Left kidney (tissue), 8 donors: ENCODE measurements around the gene MOGAT1. TPM values are rescaled to one million over a fixed set of nuclear protein-coding genes. Genes with fewer than 3 reads are reported as not detected.
A peak's percentile ranks its signal among the peaks of the same experiment; 100 is the strongest.

ENCODE experiments used
- DNase-seq: peaks from one replicate; pipeline ENCODE4 v3.0.0-alpha.2; 2013
- long read RNA-seq, 8 donors: transcript quantifications; one replicate each; lab custom pipeline, GENCODE V29; 2026
- polyA plus RNA-seq: library from polyadenylated mRNA; unstranded; fragments of 120-200 nt; gene quantifications from one replicate; pipeline ENCODE4 v1.2.1, GENCODE V29; 2013; ENCODE audit not compliant: insufficient read length

Gene MOGAT1, protein sequence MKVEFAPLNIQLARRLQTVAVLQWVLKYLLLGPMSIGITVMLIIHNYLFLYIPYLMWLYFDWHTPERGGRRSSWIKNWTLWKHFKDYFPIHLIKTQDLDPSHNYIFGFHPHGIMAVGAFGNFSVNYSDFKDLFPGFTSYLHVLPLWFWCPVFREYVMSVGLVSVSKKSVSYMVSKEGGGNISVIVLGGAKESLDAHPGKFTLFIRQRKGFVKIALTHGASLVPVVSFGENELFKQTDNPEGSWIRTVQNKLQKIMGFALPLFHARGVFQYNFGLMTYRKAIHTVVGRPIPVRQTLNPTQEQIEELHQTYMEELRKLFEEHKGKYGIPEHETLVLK
- 0.27 TPM for polyA plus RNA-seq
- long read RNA-seq, donor 1 = 0 reads
- long read RNA-seq, donor 2 = 0 reads
- long read RNA-seq, donor 3 = 0 reads
- long read RNA-seq, donor 4 = 0 reads
- long read RNA-seq, donor 5 = 0 reads
- long read RNA-seq, donor 6 = 0 reads
- long read RNA-seq, donor 7 = 0 reads
- long read RNA-seq, donor 8 = 0 reads

DNA sequence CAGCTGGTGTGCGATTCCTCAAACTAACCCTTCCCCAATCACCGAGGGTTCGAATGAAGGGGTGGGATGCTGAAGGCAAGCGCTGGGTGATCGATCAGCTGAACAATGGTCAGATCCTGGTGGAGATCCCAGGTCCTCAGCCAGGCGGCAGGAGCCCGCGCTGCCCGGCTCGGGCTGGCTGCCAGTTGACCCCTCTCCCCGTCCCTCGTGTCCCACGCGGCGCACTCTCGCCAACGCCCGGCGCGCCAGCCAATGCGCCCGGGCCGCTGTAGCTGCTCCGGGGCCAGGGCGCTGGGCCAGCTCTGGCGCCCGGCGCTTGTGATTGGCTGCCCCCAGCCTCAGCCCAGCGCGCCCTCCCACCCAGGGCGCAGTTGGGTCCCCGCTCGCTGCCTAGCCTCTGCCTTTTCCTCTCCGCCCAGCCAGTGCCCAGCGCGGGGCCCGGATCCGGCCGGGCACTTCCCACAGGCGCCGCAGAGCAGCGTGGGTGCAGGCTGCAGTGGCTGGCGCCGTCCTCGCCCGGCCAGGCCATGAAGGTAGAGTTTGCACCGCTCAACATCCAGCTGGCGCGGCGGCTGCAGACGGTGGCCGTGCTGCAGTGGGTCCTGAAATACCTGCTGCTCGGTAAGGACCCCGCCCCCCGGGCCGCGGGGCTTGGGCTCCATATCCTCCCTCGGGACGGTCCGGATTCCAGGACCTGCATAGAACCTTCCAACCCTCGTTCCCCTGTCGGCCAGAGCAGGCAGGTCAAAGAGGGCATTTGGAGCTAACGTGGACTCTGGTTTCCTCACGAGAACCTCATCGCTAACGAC lies at the start of gene MOGAT1:
MOGAT1 (plus strand) TSS at position 400 of the 809 bp plus-strand sequence; CDS start at position 528, 128 bp downstream.
- DNase-seq = peak; percentile 31

DNA sequence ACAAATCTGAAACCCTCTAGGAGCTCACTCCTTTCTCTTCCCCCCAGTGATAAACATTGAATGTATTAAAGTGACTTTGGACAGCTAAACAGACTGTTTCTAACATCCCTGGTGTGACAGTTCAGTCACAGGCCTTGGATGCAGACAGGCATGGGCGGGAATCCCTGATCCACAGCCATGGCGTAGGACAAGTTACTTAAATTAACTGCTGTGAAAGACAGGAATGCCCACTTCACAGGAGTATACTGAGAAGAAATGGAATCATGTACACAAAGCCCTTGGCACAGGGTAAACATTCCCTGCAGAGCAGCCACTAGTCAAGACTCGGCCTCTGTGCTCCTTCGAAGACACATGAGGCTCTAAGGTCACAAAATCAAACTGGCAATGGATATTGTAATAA lies 49.6 kb upstream of the MOGAT1 start:
- DNase-seq = no peak

DNA sequence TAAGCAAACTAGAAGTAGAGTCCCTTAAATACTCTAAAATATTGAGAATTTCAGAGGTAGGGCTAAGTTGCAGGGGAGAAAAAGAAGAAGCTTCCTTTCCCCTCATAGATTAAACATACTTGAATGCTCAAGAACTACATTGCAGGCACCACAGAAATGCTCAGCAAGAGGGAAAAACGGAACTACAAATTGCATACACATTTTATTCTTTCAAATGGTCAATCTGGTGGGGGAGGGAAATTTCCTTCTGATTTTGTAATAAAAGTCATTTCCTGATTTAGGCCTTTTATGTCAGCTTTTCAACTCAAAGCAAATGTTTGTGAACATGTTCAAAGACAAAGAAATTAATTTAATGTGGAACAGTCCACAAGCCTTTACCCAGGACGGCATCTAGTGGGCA lies 48.5 kb upstream of the MOGAT1 start:
- DNase-seq = no peak

DNA sequence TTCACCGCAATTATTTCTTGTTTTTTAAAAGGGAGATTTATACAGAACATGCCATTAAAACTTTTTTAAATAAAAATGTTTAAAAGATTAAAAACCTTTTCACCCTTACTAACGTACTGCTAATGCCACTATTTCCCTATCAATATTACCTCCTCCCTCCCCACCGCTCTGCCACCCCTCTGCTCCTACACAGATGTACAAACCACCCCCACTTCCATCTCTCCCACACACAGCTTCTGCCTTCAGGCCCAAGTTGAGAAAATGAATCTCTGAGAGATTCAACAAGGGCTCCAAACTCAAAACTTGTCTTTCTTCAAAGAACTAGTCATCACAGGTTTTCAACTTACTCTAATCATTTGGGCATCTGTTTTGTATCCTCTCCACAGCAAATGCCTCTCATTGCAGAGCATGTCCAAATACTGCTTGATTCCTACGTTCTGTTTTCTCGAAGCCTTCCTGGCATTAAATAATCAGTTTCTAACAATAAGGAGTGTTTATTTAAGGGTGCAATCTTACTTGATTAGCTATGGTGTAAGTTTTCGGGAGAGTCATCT lies 47.6 kb upstream of the MOGAT1 start:
- DNase-seq = no peak

DNA sequence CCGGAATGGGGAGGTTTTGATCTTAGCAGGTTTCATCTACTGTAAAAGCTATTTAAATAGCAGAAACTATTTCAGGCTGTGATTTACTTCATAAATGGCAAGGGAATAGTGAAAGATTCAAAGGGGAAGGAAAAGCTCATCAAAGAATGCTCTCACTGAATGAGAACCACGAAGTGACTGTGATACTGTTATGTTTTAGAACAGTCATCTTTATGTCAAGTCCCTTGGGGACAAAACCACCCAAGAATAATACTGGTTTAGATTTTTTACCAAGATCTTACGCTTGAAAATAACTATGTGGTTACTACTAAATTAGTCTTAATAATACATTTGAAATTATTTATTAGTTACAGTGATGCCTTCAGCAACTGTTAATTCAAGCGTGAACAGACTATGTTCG lies 43.7 kb upstream of the MOGAT1 start:
- DNase-seq = no peak

DNA sequence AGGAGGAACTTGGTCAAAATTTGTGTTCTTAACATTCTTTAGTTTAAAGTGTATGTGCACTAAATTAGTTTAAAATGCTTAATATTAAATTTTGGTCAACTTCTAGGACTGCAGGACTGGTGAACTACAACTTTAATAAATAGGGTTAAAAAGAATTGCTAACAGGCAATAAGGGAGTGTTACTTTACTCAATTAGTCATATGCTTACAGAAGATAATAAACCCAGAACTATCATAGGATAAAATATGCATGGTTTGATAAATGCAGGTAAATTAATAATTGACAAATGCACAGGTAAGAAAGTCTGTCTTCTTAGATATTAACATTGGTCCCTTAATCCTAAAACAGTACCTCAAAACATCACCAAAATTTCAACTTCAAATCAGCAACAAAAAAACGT lies 36.2 kb upstream of the MOGAT1 start:
- DNase-seq = no peak

DNA sequence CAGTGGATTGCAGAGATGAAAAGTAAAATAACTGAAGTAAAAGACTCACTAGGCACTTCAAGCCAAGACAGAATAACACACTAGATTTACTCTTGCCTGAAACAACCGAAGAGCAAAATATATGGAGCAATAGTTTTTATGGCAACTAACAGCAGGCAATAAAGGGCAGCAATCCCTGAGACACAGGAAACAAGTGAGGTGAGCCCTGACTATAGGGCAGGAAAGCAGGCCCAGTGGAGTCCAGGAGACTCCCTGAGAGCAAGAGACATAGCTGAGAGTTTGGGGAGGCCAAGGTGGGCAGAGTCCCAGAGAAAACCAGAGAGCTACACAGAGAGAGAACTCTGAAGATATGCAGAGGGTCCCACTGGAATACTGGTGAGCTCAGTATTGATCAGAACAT lies 34.4 kb upstream of the MOGAT1 start:
- no peak for DNase-seq

DNA sequence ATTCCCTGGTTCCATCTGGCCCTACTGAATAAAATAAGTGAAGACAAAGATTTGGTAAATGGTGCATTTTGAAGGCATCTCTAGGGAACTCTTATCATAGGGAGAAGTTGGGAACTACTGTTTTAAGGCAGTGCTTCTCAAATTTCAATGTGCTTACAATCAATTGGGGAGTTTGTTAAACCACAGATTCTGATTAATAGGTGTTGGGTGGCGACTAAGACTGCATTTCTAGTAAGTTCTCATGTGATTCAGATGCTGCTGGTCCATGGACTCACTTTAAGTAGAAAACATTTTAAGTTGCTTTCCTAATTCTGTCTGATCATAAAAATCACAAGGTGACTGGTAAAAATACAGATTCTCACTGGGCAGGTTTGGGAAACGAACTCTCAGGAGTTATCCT lies 30.1 kb upstream of the MOGAT1 start:
- no peak for DNase-seq

DNA sequence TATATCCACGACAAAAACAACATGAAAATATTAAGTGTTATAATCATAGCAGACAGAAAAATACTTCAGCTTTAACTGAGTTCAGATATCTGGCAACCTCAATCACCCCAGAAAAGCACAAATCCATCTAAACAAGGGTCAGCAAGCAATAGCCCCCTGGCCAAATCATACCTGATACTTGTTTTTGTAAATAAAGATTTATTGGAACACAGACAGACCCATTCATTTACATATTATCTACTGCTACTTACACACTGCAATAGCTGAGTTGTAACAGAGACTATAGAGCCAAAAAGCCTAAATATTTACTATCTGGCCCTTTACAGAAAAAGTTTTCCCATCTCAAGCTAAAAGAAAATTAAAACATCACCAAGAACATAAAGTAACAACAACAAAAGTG lies 28.3 kb upstream of the MOGAT1 start:
- DNase-seq = no peak

DNA sequence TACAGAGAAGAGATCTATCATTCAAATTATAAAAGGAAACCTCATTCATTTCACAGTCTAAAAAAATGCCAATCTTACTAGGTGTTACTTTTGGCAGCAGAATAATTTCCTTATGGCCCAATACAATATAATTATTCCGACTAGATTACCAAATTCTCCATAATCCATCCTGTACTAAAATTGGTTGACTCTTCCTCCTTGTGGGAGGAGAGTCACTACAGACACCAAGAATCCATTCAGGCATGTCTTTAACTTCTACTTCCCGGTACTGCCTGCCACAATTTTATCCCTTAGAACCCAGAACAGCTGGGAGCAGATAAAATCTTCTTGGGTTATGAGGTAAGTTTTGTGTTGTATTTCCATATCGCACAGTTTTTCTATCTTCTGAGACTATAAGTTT lies 25.4 kb upstream of the MOGAT1 start:
- no peak for DNase-seq

DNA sequence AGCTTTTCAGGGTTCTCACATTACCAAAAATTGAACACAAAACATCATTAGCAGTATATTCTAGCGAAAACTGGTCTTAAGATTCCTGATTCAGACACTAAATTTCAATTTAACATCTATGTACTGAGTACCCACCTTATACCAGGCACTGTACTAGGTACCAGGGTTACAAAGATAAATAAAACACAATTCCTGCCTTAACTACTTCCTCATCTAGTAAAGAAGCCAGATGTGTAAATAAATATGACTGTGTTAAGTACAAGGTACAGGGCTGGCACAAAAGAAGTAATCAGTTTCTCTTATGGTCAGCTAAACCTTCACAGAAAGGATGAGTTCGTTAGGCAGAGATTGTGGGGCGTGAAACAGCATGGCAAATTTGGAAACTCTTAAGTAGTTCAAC lies 21.7 kb upstream of the MOGAT1 start:
- DNase-seq = no peak

DNA sequence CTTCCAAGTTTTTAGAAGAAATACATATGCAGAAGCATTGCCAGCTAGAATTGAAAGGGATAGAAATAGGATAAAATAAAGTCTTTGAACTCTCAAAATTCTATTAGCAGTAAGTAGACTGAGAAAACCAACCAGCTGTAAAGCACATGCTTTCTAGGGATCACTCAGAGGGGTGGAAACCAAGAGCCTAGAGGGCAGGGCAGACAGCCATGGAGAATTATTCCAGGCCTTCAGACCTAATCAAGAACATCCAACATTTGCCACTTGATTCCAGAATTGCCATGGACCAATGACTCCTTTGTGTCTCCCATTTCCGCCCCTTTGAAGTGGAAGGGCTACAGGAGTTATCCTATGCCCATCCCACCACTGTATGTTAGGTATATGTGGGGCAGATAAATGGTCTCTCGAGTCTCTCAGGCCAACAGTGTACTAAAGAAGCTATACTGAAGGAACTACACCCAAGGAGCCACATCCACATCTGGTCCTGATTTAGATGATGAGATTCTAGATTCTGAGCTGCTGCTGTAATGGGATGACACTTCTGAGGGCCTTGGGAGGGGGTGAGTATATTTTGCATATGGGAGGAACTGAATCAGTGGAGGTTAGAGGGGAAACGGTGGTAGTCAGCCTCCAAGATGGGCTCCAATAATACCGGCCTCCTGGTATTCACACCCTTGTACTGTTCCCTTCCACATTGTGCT lies 19.6 kb upstream of the MOGAT1 start:
- DNase-seq = no peak

DNA sequence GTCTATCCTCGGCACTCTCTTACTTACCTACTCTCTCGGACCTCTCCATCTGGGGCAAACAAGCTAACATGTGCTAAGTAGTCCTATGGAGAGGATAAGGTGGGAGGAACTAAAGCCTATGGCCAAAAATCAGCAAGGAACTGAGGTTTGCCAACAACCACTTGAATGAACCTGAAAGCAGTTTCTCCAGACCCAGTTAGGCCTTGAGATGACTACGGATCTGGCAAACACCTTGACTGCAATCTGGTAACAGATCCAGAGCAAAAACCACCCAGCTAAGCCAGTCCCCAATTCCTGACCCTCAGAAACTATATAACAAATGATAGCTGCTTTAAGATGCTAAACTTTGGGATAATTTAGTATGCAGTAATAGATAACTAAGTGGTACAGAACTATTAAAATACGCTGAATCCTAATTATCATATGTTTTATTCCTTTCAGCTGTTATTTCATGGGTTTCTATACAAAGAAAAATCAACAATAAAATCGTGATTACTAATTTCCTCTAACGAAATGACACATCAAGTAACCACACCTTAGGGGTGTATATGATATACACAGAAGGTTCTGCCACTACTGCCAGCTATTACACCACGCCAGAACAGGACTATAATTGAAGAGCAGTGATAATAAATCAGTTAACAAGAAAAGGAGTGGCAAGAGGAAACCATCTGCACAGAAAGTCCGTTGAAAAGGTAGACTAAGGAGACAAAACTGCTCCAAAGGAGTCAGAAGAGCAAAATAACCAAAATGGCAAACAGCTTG lies 18.8 kb upstream of the MOGAT1 start:
- DNase-seq = no peak

DNA sequence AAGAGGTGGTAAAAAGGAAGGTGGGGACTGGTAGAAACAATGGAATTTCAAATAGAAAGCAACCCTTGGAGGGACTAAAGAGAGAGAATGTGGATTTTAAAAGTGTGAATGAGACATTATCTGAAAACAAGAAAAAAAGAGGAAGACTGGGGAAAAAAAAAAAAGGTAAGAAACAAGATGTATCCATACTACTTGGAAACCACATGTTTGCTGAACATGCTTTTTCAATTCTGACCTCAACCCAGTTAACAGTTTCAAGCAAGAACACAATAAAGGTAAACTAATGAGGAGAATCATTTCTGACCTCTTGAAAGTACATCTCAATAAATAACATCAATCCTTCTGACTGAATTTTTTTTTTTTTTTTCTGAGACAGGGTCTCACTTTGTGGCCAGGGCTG lies 18.2 kb upstream of the MOGAT1 start:
- no peak for DNase-seq

DNA sequence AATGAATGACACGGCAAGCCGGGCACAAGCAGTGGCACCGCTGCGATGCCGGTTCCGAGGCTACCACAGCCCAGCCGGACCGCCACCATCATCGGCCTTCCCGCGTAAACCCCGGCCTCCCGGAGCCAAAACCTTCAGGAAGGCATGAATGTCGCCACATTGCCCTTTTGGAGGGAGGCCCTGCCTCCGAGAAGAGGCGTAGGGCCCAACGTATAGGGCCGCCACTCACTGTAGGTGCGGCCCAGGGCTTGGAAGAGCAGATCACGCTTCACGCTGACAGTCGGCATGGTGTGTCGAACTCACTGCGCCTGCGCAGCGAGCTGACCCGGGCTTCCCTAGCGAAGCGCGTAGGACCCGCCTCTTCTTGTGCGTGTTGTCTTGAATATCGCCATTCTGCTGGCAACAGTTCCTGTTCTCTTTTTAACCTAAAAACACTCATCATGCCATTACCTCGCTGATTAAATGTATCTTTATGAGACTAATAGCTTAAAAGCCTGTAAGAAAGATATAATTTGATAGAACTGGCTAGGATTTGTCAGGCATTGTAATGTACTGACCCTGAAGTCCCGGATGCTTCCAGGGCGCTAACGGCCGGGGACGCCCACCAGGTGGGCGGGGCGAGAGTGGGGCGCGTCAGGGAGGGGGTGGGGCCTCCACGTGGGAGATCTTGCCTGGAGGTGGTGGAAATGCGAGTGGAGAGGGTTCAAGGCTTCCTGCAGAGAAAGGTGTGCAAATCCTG lies 15.5 kb upstream of the MOGAT1 start, which contains the start of gene FARSB:
FARSB (minus strand) TSS at position 306 of the 739 bp plus-strand sequence; CDS start at position 287, 19 bp downstream.
- DNase-seq = peak; percentile 96

DNA sequence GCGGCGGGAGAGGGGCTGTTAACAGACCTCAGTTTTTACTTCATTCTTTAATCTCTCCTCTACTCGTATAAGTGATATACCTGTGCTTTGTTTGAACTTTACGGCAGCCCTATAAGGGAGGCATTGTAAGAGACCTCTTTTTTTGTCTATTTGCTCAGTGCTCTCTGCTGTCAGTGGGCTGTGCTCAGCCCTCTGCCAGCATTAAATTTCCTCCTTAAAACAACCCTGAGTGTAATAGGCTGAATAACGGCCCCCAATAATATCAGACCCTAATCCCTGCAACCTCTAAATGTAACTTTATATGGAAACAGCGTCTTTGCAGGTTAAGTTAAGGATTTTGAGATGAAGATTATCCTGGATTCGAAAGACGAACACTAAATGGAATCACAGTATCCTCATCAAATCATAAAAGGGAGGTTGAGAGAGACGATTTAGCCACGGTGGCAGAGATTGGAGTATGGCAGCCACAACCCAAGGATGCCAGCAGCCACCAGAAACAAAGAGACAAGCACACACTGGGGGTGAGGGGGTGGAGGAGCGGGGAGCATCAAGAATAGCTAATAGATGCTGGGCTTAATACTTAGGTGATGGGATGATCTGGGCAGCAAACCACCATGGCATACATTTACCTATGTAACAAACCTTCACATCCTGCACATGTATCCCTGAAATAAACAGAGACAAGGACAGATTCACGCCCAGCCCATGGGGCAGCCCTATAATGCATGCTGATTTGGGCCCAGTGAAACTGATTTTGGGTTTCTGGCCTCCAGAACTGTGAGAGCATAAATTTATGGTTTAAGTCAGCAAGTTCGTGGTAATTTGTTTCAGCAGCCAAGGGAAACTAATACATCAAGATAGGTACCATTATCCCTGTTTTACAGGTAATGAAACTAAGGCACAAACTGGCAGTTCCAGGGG lies 14.7 kb upstream of the MOGAT1 start:
- DNase-seq = peak; percentile 17

DNA sequence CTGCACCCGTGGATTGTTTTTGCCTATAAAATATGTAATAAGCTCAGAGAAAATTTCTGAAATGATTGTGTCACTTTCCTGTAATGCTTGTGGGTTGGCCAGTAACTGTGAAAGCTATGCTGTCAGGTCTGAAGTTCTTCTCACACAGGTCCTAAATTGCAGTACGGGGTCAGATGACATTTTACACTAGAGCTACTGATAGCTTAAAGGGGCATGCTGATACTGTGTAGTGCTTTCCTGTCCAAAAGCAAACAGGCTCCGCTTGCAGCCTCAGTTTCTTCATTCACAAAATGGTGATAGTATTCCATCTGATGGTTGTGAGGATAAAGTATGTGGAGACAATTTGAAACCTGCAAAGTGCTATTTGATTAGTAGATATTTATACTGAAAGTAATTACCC lies 8.0 kb upstream of the MOGAT1 start:
- DNase-seq = no peak

DNA sequence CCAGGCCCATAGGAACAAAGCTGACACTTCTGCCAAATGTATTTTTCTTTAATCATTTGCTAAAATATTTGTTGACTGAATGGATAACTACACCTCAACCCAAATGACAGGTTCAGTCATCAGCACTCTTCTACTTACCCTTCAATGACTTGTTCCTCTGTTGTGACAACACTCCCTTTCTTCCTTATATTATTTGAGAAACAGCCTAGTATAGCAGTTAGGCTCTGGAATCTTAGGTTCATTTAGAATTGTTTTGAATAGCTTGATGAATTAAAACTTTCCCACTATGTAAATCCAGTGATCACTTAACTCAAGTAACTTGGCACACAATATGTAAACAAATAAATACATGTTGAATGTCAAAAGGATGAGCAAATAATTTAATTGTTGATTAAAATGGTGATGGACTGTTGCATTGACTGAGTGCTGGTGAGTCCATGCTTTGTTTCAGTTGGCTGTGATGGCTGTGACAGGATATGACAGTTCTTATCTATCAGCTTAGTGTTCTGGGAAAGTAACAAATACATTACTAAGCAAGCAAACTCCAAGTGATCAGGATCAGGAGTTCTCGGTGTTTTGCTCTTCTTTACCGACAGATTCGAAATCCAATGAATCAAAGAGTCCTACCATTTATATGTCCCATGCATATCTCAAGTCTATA lies 2.8 kb upstream of the MOGAT1 start:
- DNase-seq = no peak

DNA sequence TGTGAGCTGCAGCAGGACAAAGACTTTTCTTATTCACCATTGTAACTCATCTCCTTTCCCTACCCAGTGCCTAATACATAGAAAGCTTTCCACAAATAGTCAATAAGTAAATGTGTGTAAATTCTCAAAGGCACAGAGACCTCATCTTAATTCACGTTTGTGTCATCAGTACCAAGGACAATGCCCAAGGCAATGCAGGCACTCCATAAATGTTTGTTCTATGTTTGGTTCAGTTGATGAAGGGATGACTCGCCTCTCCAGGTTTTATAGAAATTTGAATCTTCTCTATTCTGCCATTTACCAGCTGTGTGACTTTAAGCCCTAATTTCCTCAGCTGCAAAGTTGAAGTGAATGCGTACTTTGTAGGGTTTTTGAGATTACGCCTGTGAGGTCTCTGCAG lies 2.1 kb upstream of the MOGAT1 start:
- DNase-seq = no peak
